Peyer's patch (tissue), 4 donors: ENCODE data around the gene PATJ. TPM values are rescaled to one million over a fixed set of nuclear protein-coding genes. Genes with fewer than 3 reads are reported as not detected.

Experiments used
- DNase-seq, 3 donors: peaks; one replicate each; pipeline ENCODE4 v3.0.0-alpha.2; 2017 to 2019
- H3K27ac ChIP-seq, 4 donors: fragments of 200-600 bp; sonication (generic); one replicate each; pipeline ENCODE4 v1.5.1; 2016 to 2019
- H3K27me3 ChIP-seq, 2 donors: fragments of 200-600 bp; sonication (generic); one replicate each; pipeline ENCODE4 v1.5.1; 2019
- H3K36me3 ChIP-seq, 3 donors: fragments of 200-600 bp; sonication (generic); one replicate each; pipeline ENCODE4 v1.5.1; 2016 to 2019
- H3K4me1 ChIP-seq, 4 donors: fragments of 200-600 bp; sonication (generic); one replicate each; pipeline ENCODE4 v1.5.1; 2016 to 2019
- H3K4me3 ChIP-seq, 4 donors: fragments of 200-600 bp; sonication (generic); 1 replicate in 3 of 4; 2 replicates in 1 of 4; pipeline ENCODE4 v1.5.1; 2016 to 2019; ENCODE audit warnings: mild to moderate bottlenecking in 1 of 4
- H3K9me3 ChIP-seq, 4 donors: fragments of 200-600 bp; sonication (generic); one replicate each; pipeline ENCODE4 v1.5.1; 2016 to 2019; ENCODE audit warnings: mild to moderate bottlenecking in 1 of 4
- CTCF ChIP-seq, 6 experiments: fragments of 450-650 bp in 4 of 6; fragments of 200-600 bp in 2 of 6; sonication (generic) in 1 of 6; IDR thresholded peaks; one replicate each; pipeline ENCODE4 v1.5.1; 2017 to 2019; ENCODE audit warnings: antibody characterized with exemption in 6 of 6, mild to moderate bottlenecking in 3 of 6, moderate library complexity in 1 of 6
- POLR2A ChIP-seq, 2 donors: fragments of 450-650 bp; IDR thresholded peaks; one replicate each; pipeline ENCODE4 v1.5.1; 2017; ENCODE audit warnings: antibody characterized with exemption in 2 of 2, mild to moderate bottlenecking in 2 of 2, moderate library complexity in 2 of 2
- total RNA-seq, 4 donors: library from RNA; depleted of rRNA; stranded (reverse); fragments of >200 nt; gene quantifications; one replicate each; pipeline ENCODE4 v1.1.0, GENCODE V29; 2016

The PATJ gene
- total RNA-seq, 4 donors from 2014 or later = 142 to 153 (median 153) TPM

DNA sequence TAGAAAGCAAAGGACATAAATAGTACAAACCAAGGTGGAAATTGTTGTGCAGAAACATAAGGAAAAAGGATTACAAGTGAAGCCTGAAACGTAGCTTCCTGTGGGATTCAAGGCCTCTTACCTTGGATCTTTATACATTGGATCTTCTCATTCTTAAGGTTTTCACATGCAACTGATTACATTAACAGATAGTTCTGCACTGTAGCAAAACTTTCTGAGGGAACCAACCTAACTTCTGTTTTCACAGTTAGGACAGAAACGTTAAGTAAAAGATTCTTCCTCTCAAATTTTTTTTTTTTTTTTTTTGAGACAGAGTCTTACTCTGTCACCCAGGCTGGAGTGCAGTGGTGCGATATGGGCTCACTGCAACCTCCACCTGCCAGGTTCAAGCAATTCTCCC lies 9.6 kb upstream of the PATJ start:
- TF ChIP-seq CTCF (IDR thresholded peaks at IDR 0.05) = no peak
- no peak for TF ChIP-seq POLR2A (IDR thresholded peaks at IDR 0.05)
- no peak overlapping the region for H3K27ac ChIP-seq
- no peaks in the 10 kb centered on the region for H3K4me1 ChIP-seq
- DNase-seq = no peak
- no peak overlapping the region for H3K4me3 ChIP-seq
- H3K36me3 ChIP-seq = no peaks in the 10 kb centered on the region
- H3K9me3 ChIP-seq = no peaks in the 10 kb centered on the region
- no peaks in the 10 kb centered on the region for H3K27me3 ChIP-seq

DNA sequence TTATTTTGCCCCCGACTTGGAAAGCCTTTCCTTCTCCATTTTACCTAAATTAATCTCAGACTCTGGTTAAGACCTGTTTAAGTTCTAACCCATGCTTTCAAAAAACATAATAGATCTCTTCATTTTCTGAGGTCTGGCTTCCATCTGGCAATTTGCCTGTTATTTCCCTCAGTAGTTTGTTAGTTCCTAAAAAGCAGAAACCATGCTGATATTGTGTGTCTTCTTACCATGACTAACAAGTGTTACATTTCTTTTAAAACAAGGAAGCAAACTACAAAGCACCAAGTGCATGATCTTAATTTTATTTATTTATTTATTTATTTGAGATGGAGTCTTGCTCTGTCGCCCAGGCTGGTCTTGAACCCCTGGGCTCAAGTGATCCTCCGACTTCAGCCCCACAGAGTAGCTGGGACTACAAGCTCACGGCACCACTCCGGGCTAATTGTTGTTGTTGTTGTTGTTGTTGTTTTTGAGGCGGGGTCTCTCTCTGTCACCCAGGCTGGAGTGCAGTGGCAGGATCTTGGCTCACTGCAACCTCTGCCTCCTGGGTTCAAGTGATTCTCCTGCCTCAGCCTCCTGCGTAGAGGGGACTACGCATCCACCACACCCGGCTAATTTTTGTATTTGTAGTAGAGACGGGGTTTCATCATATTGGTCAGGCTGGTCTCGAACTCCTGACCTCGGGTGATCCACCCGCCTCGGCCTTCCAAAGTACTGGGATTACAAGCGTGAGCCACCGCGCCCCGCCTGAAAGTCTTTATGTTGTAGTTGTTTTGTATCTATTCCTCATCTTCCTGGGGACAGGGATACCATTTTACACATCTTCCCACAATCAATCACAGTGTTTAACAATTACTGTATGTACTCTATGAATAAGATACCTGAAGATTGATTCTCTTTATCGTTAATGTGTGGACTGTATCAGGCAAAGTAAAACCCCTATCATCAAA lies 1.3 kb upstream of the PATJ start:
- no peaks in the 10 kb centered on the region for H3K27me3 ChIP-seq
- peak overlapping the region in 3 of 4 donors; percentile 95 to 99 (median 98) for H3K27ac ChIP-seq
- H3K4me1 ChIP-seq = peaks cover 0 to 12% (median 0%) of the 10 kb centered on the region in 4 donors
- H3K9me3 ChIP-seq = no peaks in the 10 kb centered on the region
- no peak for DNase-seq
- H3K36me3 ChIP-seq = no peaks in the 10 kb centered on the region
- TF ChIP-seq POLR2A (IDR thresholded peaks at IDR 0.05) = no peak
- no peak for TF ChIP-seq CTCF (IDR thresholded peaks at IDR 0.05)
- H3K4me3 ChIP-seq = peak overlapping the region in 2 of 4 donors; percentile 73 to 99

- peak in 1 of 3 donors; percentile 48 for DNase-seq
- TF ChIP-seq POLR2A (IDR thresholded peaks at IDR 0.05) = no peak
- no peak for TF ChIP-seq CTCF (IDR thresholded peaks at IDR 0.05)
Measured at GRCh38 chr1:61742620-61743430, 545 bp downstream of the PATJ start.

GRCh38 chr1:61743431-61743705 lies 1.1 kb downstream of the PATJ start:
- no peak for TF ChIP-seq POLR2A (IDR thresholded peaks at IDR 0.05)
- no peak for TF ChIP-seq CTCF (IDR thresholded peaks at IDR 0.05)
- Histone ChIP-seq H3K27ac (peak overlapping the region in 3 of 4 donors; percentile 95 to 99 (median 98)), H3K4me3 (peak overlapping the region in 3 of 4 donors; percentile 73 to 99 (median 97)), H3K27me3 (no peaks in the 10 kb centered on the region), H3K4me1 (peaks cover 0 to 19% (median 0%) of the 10 kb centered on the region in 4 donors), H3K36me3 (no peaks in the 10 kb centered on the region), H3K9me3 (no peaks in the 10 kb centered on the region)
- DNase-seq = no peak

More at GRCh38 chr1:61742620-61743430, 545 bp downstream of the PATJ start:
- H3K36me3 ChIP-seq = no peaks in the 10 kb centered on the region
- H3K27ac ChIP-seq = peak overlapping the region; percentile 87 to 99 (median 96)
- H3K4me1 ChIP-seq = peaks cover 0 to 19% (median 0%) of the 10 kb centered on the region in 4 donors
- peak overlapping the region; percentile 73 to 99 (median 93) for H3K4me3 ChIP-seq
- H3K9me3 ChIP-seq = no peaks in the 10 kb centered on the region
- H3K27me3 ChIP-seq = no peaks in the 10 kb centered on the region

- DNase-seq = peak in 1 of 3 donors; percentile 55
- H3K9me3 ChIP-seq = no peaks in the 10 kb centered on the region
- no peak for TF ChIP-seq POLR2A (IDR thresholded peaks at IDR 0.05)
- no peak for TF ChIP-seq CTCF (IDR thresholded peaks at IDR 0.05)
- H3K4me1 ChIP-seq = peaks cover 0 to 19% (median 0%) of the 10 kb centered on the region in 4 donors
- H3K4me3 ChIP-seq = peak overlapping the region in 1 of 4 donors; percentile 73
- H3K36me3 ChIP-seq = no peaks in the 10 kb centered on the region
- H3K27me3 ChIP-seq = no peaks in the 10 kb centered on the region
- H3K27ac ChIP-seq = peak overlapping the region in 2 of 4 donors; percentile 95 to 99
Measured at GRCh38 chr1:61743716-61744580, 1.7 kb downstream of the PATJ start.
